DMS 273 (cell line): ENCODE data around the gene IGFL2.
"Not testable (repeated sequence)": the region's sequence is repeated elsewhere in the genome, so short reads cannot be mapped to it uniquely, and the experiment has no call there.

Experiments
- DNase-seq: peaks from one replicate; lab custom pipeline; 2025; ENCODE audit not compliant: unreplicated experiment; lab: John Stamatoyannopoulos, UW

IGFL2 gene

GRCh38 chr19:46206682-46207081, 58.6 kb downstream of the IGFL2 start:
- no peak for DNase-seq

- DNase-seq, result not testable (repeated sequence)
Measured at GRCh38 chr19:46207858-46208257, 59.8 kb downstream of the IGFL2 start.

GRCh38 chr19:46209051-46209450, 61.0 kb downstream of the IGFL2 start:
- DNase-seq, result no peak

- no peak for DNase-seq
Measured at GRCh38 chr19:46209472-46209871, 61.4 kb downstream of the IGFL2 start.

GRCh38 chr19:46210669-46211068, 62.6 kb downstream of the IGFL2 start:
- DNase-seq, result no peak
